HL-60/S4 treated with phorbol 12-myristate 13-acetate at 8.2 ng/mL for 4 days and 3 days (cell line): Measurements from ENCODE around the gene LRRC45.

Experiments
- in situ Hi-C: fragments of 300-500 bp; cut with MboI; formaldehyde crosslinking; loops from 2 replicates; pipeline ENCODE4 v1.15.0; 2022; ENCODE audit warnings: low sequenced_read_pairs

LRRC45 gene

GRCh38 chr17:82080048-82080788 lies 57.1 kb downstream of the LRRC45 start:
- in situ Hi-C loops = no loop called here
